ENCODE data around the gene VENTX.

VENTX gene

GRCh38 chr10:133237588-133238465 is at the start of gene VENTX:
TSS of gene VENTX (plus strand) at chr10:133237855. CDS start at chr10:133237915, 60 bp downstream.
- DNase-seq: no peak

- no peak for DNase-seq
These were observed 49.6 kb upstream of the VENTX start for GRCh38 chr10:133187906-133188681.

GRCh38 chr10:133189256-133189655 is 48.4 kb upstream of the VENTX start:
- DNase-seq: no peak

- DNase-seq: no peak
These were observed 47.9 kb upstream of the VENTX start for GRCh38 chr10:133189726-133190125.

- DNase-seq: no peak
These were observed 47.4 kb upstream of the VENTX start for GRCh38 chr10:133190225-133190624.

GRCh38 chr10:133191651-133192050 is 46.0 kb upstream of the VENTX start:
- DNase-seq: no peak

- DNase-seq: no peak
These were observed 43.5 kb upstream of the VENTX start for GRCh38 chr10:133194151-133194550.

- no peak for DNase-seq
These were observed 42.6 kb upstream of the VENTX start for GRCh38 chr10:133195096-133195495.

- DNase-seq: no peak
These were observed 42.0 kb upstream of the VENTX start for GRCh38 chr10:133195611-133196010.

- DNase-seq: no peak
These were observed 41.3 kb upstream of the VENTX start for GRCh38 chr10:133196221-133196915.

- DNase-seq: no peak
These were observed 40.5 kb upstream of the VENTX start for GRCh38 chr10:133196936-133197758.

- no peak for DNase-seq
These were observed 39.9 kb upstream of the VENTX start for GRCh38 chr10:133197786-133198185.

- DNase-seq: no peak
These were observed 39.4 kb upstream of the VENTX start for GRCh38 chr10:133198206-133198605.

GRCh38 chr10:133198621-133199487 is 38.8 kb upstream of the VENTX start:
- no peak for DNase-seq

- DNase-seq: no peak
These were observed 38.2 kb upstream of the VENTX start for GRCh38 chr10:133199488-133199885.

GRCh38 chr10:133199992-133200611 is 37.6 kb upstream of the VENTX start:
- no peak for DNase-seq

- no peak for DNase-seq
These were observed 37.0 kb upstream of the VENTX start for GRCh38 chr10:133200621-133201031.

GRCh38 chr10:133201151-133201947 is 36.3 kb upstream of the VENTX start:
- DNase-seq: no peak

- DNase-seq: no peak
These were observed 35.5 kb upstream of the VENTX start for GRCh38 chr10:133201948-133202725.

All from EL (cell line).